ENCODE results near the gene PSMD13.

PSMD13 gene

DNA sequence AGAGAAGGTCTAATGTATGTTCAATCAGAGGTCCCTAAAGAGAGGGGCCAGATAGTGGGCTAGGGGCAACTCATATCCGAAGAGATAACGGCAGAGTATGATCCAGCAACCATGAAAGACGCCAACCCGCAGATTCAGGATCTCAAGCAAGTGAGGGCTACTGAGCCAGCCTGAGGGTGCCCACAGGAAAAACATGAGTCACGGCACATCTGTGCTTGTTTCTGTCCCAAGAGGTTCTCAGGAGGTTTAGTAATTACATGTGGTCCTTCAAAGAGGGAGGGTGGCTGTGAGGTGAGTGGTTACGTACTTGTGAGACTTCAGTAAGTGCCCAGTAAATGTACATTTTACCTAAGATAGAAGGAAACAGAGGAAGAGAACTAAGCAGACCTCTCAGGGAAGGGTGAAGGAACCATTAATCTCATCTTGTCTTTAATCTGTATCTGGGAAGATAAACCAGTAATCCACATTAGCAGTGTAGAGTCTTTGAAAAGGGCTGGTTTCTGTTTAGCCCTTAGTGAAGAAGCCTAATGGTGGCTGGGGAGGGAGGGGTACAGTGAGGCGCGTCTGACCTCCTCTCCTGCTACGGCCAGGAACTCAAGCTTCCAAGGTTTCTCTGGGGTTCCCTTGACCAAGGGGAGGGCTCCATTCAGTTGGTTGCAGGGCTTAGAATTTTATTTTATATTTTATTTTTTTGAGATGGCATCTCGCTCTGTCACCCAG is 10.9 kb upstream of the PSMD13 start:
- no peaks in the 10 kb centered on the region for H3K4me1 ChIP-seq (ENCODE audit: control insufficient read depth, low read length)
- H3K9me3 ChIP-seq (ENCODE audit: control insufficient read depth, insufficient read depth, low read length): no peaks in the 10 kb centered on the region
- no peaks in the 10 kb centered on the region for H3K9me2 ChIP-seq (replicated peaks; ENCODE audit: control insufficient read depth, low read length)
- no peaks in the 10 kb centered on the region for H4K20me1 ChIP-seq (ENCODE audit: control insufficient read depth, insufficient read depth, low read depth, low read length)
- no peaks in the 10 kb centered on the region for H3K79me2 ChIP-seq (ENCODE audit: control insufficient read depth, low read length)
- no peak overlapping the region for H3K27ac ChIP-seq (ENCODE audit: low read depth, low read length)
- H3K4me3 ChIP-seq (ENCODE audit: low read length): no peak overlapping the region
- H3K4me2 ChIP-seq (ENCODE audit: low read length): no peak overlapping the region
- TF ChIP-seq EZH2phosphoT487 (IDR thresholded peaks at IDR 0.05; ENCODE audit: borderline replicate concordance, low read length): no peak
- TF ChIP-seq, protein P1, sequence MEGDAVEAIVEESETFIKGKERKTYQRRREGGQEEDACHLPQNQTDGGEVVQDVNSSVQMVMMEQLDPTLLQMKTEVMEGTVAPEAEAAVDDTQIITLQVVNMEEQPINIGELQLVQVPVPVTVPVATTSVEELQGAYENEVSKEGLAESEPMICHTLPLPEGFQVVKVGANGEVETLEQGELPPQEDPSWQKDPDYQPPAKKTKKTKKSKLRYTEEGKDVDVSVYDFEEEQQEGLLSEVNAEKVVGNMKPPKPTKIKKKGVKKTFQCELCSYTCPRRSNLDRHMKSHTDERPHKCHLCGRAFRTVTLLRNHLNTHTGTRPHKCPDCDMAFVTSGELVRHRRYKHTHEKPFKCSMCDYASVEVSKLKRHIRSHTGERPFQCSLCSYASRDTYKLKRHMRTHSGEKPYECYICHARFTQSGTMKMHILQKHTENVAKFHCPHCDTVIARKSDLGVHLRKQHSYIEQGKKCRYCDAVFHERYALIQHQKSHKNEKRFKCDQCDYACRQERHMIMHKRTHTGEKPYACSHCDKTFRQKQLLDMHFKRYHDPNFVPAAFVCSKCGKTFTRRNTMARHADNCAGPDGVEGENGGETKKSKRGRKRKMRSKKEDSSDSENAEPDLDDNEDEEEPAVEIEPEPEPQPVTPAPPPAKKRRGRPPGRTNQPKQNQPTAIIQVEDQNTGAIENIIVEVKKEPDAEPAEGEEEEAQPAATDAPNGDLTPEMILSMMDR (IDR thresholded peaks at IDR 0.05; ENCODE audit: low read depth, low read length, poor library complexity, severe bottlenecking): no peak
- H3F3A ChIP-seq (ENCODE audit: control insufficient read depth, insufficient read depth): no peaks in the 10 kb centered on the region
- no peaks in the 10 kb centered on the region for H3K36me3 ChIP-seq (ENCODE audit: control insufficient read depth, low read length)
- H3K27me3 ChIP-seq (ENCODE audit: control insufficient read depth, low read length): no peaks in the 10 kb centered on the region

DNA sequence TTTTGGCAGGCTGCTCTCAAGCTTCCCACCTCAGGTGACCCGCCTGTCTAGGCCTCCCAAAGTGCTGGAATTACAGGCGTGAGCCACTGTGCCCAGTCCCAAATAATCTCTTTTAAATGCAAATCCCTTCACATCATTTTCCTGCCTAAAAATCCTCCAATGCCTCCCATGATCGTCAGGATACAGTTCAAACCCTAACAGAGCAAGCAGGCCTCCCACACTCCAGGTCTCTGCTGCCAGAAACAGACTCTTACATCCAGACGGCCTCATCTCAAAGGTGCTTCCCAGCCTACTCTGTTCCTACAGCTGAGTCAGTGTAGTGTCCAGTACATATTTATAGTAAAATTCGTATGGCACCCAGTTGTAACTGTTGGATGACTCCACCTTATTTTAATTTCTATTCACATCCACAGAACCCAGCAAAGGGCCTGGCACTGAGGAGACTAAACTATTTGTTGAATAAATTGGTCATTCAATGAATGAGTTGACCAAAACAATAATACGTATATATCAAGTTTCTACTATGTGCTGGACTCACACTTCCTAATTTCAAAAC is 8.9 kb upstream of the PSMD13 start:
- H3K27ac ChIP-seq (ENCODE audit: low read depth, low read length): no peak overlapping the region
- no peak overlapping the region for H3K4me2 ChIP-seq (ENCODE audit: low read length)
- no peaks in the 10 kb centered on the region for H3F3A ChIP-seq (ENCODE audit: control insufficient read depth, insufficient read depth)
- H3K9me2 ChIP-seq (replicated peaks; ENCODE audit: control insufficient read depth, low read length): no peaks in the 10 kb centered on the region
- no peaks in the 10 kb centered on the region for H3K79me2 ChIP-seq (ENCODE audit: control insufficient read depth, low read length)
- H3K36me3 ChIP-seq (ENCODE audit: control insufficient read depth, low read length): no peaks in the 10 kb centered on the region
- H4K20me1 ChIP-seq (ENCODE audit: control insufficient read depth, insufficient read depth, low read depth, low read length): no peaks in the 10 kb centered on the region
- TF ChIP-seq, protein P1 (IDR thresholded peaks at IDR 0.05; ENCODE audit: low read depth, low read length, poor library complexity, severe bottlenecking): no peak
- H3K9me3 ChIP-seq (ENCODE audit: control insufficient read depth, insufficient read depth, low read length): no peaks in the 10 kb centered on the region
- no peaks in the 10 kb centered on the region for H3K4me1 ChIP-seq (ENCODE audit: control insufficient read depth, low read length)
- H3K27me3 ChIP-seq (ENCODE audit: control insufficient read depth, low read length): no peaks in the 10 kb centered on the region
- H3K4me3 ChIP-seq (ENCODE audit: low read length): no peak overlapping the region

DNA sequence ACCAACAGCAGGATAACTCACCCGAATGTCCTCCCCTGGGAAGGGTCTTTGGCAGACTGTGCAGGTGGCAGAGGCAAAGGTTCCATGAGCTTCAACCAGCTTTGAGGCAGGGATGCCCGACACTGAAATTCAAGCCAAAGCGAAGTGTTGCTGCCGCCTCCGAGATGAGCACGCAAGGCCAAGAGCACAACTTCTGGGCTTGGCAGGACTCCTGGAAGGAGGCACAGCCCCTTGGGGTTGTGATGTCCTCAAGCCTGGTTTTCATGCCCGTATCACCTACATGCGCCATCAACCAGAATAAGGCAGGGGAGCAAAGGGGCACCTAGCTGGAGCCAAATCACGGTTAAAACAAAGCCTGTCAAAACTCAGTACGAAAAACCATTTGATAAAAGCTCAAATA is 6.3 kb upstream of the PSMD13 start:
- TF ChIP-seq EZH2phosphoT487 (IDR thresholded peaks at IDR 0.05; ENCODE audit: borderline replicate concordance, low read length): no peak
- TF ChIP-seq, protein P1 (IDR thresholded peaks at IDR 0.05; ENCODE audit: low read depth, low read length, poor library complexity, severe bottlenecking): no peak
- Histone ChIP-seq H3K4me2 (ENCODE audit: low read length) (no peak overlapping the region), H3K4me3 (ENCODE audit: low read length) (no peak overlapping the region), H3K27me3 (ENCODE audit: control insufficient read depth, low read length) (no peaks in the 10 kb centered on the region), H4K20me1 (ENCODE audit: control insufficient read depth, insufficient read depth, low read depth, low read length) (no peaks in the 10 kb centered on the region), H3K36me3 (ENCODE audit: control insufficient read depth, low read length) (no peaks in the 10 kb centered on the region), H3K27ac (ENCODE audit: low read depth, low read length) (no peak overlapping the region), H3K9me2 (replicated peaks; ENCODE audit: control insufficient read depth, low read length) (no peaks in the 10 kb centered on the region), H3F3A (ENCODE audit: control insufficient read depth, insufficient read depth) (no peaks in the 10 kb centered on the region), H3K79me2 (ENCODE audit: control insufficient read depth, low read length) (peaks cover 4% of the 10 kb centered on the region), H3K4me1 (ENCODE audit: control insufficient read depth, low read length) (peaks cover 4% of the 10 kb centered on the region), H3K9me3 (ENCODE audit: control insufficient read depth, insufficient read depth, low read length) (no peaks in the 10 kb centered on the region)
